SK-N-SH treated with all-trans-retinoic acid at 6 μM for 48 hours (cell line): Measurements from ENCODE around the gene SPTB.

Source experiments
- ARNTL ChIP-seq: fragments of 450-650 bp; formaldehyde crosslinking; IDR thresholded peaks from 2 replicates; pipeline ENCODE4 v1.5.0; 2020; ENCODE audit warnings: low read depth, mild to moderate bottlenecking, moderate library complexity, borderline replicate concordance
- CSDC2 ChIP-seq: fragments of 250-450 bp; sonication (Bioruptor Pico); IDR thresholded peaks from 2 replicates; pipeline ENCODE4 v1.5.0; 2020; ENCODE audit warnings: mild to moderate bottlenecking, moderate library complexity
- GLIS3 ChIP-seq: fragments of 250-450 bp; sonication (Bioruptor Pico); IDR thresholded peaks from 2 replicates; pipeline ENCODE4 v1.5.0; 2020; ENCODE audit warnings: mild to moderate bottlenecking, moderate library complexity
- PPARA ChIP-seq: fragments of 250-450 bp; sonication (Bioruptor Pico); IDR thresholded peaks from 2 replicates; pipeline ENCODE4 v1.5.0; 2020; ENCODE audit warnings: mild to moderate bottlenecking, borderline replicate concordance
- RARB ChIP-seq: fragments of 250-450 bp; sonication (Bioruptor Pico); IDR thresholded peaks from 2 replicates; pipeline ENCODE4 v1.8.0; 2021; ENCODE audit warnings: mild to moderate bottlenecking, moderate library complexity
- TOX ChIP-seq: fragments of 250-450 bp; sonication (Bioruptor Pico); IDR thresholded peaks from 2 replicates; pipeline ENCODE4 v1.8.0; 2021; ENCODE audit warnings: mild to moderate bottlenecking, moderate library complexity, borderline replicate concordance
- ZC3H10 ChIP-seq: fragments of 250-450 bp; sonication (Bioruptor Pico); IDR thresholded peaks from 2 replicates; pipeline ENCODE4 v1.5.1; 2021; ENCODE audit warnings: mild to moderate bottlenecking, moderate library complexity
- ZFP3 ChIP-seq: fragments of 250-450 bp; sonication (Bioruptor Pico); IDR thresholded peaks from 2 replicates; pipeline ENCODE4 v1.5.0; 2020; ENCODE audit warnings: mild to moderate bottlenecking, moderate library complexity
- ZFP30 ChIP-seq: fragments of 450-650 bp; formaldehyde crosslinking; IDR thresholded peaks from 2 replicates; pipeline ENCODE4 v1.5.0; 2022; ENCODE audit warnings: mild to moderate bottlenecking, moderate library complexity
- ZNF565 ChIP-seq: fragments of 450-650 bp; formaldehyde crosslinking; conservative IDR thresholded peaks from 2 replicates; pipeline ENCODE4 v1.5.0; 2020; ENCODE audit warnings: low read depth, mild to moderate bottlenecking, moderate library complexity
- TF ChIP-seq, protein P1 (sequence below): fragments of 250-450 bp; sonication (Bioruptor Pico); IDR thresholded peaks from 2 replicates; pipeline ENCODE4 v1.5.0; 2020; ENCODE audit warnings: mild to moderate bottlenecking, moderate library complexity
- TF ChIP-seq, protein P2 (sequence below): fragments of 250-450 bp; sonication (Bioruptor Pico); IDR thresholded peaks from 2 replicates; pipeline ENCODE4 v1.5.1; 2020; ENCODE audit warnings: low read depth, mild to moderate bottlenecking, moderate library complexity
- TF ChIP-seq, protein P3 (sequence below): fragments of 250-450 bp; sonication (Bioruptor Pico); IDR thresholded peaks from 2 replicates; pipeline ENCODE4 v1.8.0; 2020; ENCODE audit warnings: mild to moderate bottlenecking, moderate library complexity, borderline replicate concordance

- TF ChIP-seq RARB (CRISPR knock-in tag): no peak
- TF ChIP-seq, protein P1, sequence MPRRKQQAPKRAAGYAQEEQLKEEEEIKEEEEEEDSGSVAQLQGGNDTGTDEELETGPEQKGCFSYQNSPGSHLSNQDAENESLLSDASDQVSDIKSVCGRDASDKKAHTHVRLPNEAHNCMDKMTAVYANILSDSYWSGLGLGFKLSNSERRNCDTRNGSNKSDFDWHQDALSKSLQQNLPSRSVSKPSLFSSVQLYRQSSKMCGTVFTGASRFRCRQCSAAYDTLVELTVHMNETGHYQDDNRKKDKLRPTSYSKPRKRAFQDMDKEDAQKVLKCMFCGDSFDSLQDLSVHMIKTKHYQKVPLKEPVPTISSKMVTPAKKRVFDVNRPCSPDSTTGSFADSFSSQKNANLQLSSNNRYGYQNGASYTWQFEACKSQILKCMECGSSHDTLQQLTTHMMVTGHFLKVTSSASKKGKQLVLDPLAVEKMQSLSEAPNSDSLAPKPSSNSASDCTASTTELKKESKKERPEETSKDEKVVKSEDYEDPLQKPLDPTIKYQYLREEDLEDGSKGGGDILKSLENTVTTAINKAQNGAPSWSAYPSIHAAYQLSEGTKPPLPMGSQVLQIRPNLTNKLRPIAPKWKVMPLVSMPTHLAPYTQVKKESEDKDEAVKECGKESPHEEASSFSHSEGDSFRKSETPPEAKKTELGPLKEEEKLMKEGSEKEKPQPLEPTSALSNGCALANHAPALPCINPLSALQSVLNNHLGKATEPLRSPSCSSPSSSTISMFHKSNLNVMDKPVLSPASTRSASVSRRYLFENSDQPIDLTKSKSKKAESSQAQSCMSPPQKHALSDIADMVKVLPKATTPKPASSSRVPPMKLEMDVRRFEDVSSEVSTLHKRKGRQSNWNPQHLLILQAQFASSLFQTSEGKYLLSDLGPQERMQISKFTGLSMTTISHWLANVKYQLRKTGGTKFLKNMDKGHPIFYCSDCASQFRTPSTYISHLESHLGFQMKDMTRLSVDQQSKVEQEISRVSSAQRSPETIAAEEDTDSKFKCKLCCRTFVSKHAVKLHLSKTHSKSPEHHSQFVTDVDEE (CRISPR knock-in tag): no peak
- TF ChIP-seq ZFP3 (CRISPR knock-in tag): no peak
- no peak for TF ChIP-seq ZNF565 (CRISPR knock-in tag)
- TF ChIP-seq GLIS3 (CRISPR knock-in tag): no peak
- no peak for TF ChIP-seq CSDC2 (CRISPR knock-in tag)
- TF ChIP-seq, protein P2, sequence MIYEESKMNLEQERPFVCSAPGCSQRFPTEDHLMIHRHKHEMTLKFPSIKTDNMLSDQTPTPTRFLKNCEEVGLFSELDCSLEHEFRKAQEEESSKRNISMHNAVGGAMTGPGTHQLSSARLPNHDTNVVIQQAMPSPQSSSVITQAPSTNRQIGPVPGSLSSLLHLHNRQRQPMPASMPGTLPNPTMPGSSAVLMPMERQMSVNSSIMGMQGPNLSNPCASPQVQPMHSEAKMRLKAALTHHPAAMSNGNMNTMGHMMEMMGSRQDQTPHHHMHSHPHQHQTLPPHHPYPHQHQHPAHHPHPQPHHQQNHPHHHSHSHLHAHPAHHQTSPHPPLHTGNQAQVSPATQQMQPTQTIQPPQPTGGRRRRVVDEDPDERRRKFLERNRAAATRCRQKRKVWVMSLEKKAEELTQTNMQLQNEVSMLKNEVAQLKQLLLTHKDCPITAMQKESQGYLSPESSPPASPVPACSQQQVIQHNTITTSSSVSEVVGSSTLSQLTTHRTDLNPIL (CRISPR knock-in tag): no peak
- TF ChIP-seq ZFP30 (CRISPR knock-in tag): no peak
- TF ChIP-seq TOX (CRISPR knock-in tag): no peak
- TF ChIP-seq PPARA (CRISPR knock-in tag): no peak
- TF ChIP-seq ZC3H10 (CRISPR knock-in tag): no peak
- no peak for TF ChIP-seq ARNTL
- TF ChIP-seq, protein P3, sequence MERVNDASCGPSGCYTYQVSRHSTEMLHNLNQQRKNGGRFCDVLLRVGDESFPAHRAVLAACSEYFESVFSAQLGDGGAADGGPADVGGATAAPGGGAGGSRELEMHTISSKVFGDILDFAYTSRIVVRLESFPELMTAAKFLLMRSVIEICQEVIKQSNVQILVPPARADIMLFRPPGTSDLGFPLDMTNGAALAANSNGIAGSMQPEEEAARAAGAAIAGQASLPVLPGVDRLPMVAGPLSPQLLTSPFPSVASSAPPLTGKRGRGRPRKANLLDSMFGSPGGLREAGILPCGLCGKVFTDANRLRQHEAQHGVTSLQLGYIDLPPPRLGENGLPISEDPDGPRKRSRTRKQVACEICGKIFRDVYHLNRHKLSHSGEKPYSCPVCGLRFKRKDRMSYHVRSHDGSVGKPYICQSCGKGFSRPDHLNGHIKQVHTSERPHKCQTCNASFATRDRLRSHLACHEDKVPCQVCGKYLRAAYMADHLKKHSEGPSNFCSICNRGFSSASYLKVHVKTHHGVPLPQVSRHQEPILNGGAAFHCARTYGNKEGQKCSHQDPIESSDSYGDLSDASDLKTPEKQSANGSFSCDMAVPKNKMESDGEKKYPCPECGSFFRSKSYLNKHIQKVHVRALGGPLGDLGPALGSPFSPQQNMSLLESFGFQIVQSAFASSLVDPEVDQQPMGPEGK (CRISPR knock-in tag): no peak
These were observed 164.5 kb downstream of the SPTB start for GRCh38 chr14:64715146-64715627.
